GM18499 (cell line): ENCODE results near the gene SPINT1.

Source experiments
- ATAC-seq: cut with Tn5 transposase; IDR thresholded peaks from one replicate; pipeline ENCODE4 v1.9.1; 2021; ENCODE audit warnings: moderate number of reproducible peaks; ENCODE audit not compliant: insufficient read depth, unreplicated experiment

The SPINT1 gene

DNA sequence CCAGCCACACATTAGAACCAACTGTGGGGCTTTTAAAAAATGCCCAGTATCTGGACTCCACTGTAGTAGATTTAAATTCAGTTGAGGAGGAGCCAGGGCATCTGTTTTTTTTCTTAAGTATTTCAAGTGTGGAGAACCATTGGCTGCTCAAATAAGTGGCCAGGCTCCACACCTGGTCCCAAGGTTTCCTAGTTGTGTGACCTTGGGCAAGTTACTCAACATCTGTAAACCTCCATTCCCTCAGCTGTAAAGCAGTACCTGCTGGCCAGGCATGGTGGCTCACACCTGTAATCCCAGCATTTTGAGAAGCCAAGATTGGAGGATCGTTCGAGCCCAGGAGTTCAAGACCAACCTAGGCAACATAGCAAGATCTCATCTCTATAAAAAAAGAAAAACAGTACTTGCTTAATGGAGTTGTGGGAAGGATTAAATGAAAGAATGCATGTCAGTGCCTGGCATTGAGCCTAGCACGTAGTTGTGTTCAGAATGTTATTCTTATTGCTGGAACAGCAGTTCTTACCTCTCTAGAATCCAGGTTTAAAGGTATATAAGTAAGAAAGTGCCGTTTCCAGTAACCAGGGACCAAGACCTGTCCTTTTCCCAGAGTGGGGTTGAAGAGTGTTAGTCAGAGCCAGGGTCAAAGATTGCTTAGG lies 17.3 kb upstream of the SPINT1 start:
- no peak for ATAC-seq

DNA sequence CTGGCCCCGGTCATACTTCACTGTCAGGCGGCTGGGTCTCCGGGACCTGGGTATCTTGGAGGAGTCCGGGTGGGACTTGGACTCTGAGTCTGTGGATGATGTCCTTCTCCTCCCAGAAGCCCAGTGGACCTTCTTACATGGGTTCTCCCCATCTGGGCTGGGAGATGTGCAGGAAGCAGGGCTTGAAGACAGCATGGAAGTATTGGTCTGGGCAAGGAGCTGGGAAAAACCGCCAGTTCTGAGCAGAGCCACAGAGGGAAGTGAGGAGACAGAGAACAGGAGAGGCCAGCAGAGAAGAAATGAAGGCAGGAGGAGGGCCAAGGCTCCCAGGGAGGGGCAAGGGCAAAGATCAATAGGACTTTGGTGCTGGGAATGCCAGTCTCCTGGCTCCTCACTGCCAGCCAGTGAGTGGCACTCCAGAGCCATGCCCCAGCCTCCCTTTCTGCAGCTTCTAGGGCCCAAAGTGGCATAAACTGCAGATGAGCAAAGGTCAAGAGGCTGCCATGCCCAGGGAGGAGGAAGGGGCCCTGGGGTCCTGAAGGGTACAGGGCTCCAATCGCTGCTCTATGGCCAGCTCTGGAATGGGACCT lies 15.3 kb upstream of the SPINT1 start, which contains the start of gene PPP1R14D:
PPP1R14D (minus strand) TSS at position 262 of the 590 bp plus-strand sequence; CDS start at position 195, 67 bp downstream.
- no peak for ATAC-seq

DNA sequence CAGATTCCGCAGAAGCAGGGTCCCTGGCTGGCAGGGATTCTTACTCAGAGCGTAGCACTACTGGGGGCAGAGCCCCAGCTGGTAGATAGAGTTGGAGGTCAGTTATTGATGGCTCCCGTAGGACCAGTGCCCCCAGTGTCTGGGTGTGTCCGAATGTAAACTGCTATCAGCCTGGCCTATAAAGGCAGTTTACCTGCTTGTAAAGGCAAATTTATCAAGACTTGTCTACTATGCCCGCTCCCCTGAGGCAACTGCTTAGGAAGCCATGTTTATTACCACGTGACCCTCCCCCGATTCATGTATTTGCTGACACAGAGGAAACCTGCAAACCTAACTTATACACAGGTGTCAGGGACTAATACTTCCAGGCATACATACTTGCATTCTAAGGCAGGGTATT lies 14.7 kb upstream of the SPINT1 start:
- ATAC-seq: no peak

DNA sequence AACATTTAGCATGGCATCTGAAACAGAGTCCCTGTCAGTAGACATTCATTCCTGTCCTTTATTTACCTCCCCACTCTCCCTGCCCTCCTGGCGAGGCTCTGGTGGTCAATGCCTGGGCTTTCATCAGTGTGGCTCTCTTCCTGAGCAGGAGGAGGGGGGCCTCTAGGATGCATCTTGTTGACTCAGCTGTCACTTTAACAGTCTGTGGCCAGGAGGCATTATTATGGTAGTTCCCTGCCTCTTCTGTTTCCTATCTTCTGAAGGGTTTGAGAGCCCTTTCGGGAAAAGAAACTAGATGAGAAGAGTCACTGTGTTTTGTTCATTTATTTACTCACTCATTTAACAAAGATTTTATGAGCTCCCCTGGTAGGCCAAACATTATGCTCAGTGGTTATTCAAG lies 13.0 kb upstream of the SPINT1 start:
- no peak for ATAC-seq

DNA sequence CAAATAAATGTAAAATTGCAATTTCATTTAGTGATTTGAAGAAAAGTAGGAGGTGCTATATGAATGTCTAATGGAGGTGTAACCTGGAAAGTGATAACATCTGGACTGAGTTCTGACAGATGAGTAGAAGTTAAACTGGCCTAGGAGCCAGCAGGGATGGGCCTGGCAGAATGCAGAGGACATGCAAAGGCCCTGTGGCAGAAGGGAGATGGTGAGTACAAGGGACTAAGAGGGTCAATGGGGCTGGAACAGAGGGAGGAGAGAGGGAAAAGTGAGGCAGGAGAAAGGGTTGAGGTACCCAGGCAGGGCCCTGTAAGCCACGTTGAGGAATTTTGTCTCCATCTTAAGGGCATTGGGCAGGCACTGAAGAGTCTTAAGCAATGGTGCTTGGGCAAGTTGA lies 12.0 kb upstream of the SPINT1 start:
- ATAC-seq: no peak

DNA sequence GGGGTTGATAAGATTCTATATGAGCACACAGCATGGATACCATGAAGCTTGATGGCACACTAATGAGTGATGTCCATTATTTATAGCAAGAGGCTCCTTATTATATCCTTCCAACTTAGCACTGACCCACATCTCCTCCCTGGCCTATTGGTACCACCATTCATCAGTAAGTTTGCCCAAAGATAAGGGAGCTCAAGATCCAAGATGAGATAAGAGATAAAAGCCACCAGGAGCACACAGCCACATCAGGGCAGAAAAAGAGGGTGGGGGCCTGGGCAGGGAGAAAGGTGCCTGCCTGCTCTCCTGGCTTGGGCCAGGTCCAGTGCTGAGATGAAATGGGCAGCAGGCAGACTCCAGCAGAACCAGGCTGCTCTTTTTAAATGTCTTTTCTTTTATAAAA lies 10.9 kb upstream of the SPINT1 start:
- ATAC-seq: no peak

DNA sequence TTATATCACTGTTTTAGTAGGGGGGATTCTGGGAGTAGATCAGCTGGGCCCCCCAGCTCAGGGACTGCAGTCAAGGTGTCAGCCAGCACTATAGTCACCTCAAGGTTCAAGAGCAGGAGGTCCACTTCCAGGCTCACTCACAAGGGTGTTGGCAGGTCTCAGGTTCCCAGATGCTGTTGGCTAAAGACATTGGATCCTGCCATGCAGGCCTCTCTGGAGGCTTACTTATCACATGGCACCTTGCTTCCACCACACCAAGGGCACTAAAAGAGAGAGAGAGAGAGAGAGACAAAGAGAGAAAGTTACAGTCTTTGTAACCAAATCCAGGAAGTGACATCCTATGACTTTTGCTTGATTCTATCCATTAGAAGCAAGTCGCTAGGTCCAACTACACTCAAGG lies 7.8 kb upstream of the SPINT1 start:
- ATAC-seq: no peak

DNA sequence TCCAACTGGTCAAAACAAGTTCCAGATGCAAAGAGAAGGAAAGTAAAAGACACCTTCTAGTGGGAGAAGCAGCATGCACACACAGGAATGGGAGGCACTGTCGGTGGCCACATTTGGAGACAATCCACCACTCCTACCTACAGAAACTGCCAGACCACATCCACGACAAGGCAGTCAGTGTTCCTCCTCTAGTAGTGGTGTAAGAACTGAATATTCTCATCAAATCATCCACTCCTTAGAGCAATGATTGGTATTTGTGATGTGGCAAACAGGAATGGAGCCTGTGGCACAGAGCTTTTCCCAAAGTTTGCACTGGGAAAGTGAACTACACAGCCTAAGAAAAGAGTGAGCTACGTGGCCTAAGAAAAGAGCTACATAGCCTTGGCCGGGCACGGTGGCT lies 5.1 kb upstream of the SPINT1 start:
- no peak for ATAC-seq

DNA sequence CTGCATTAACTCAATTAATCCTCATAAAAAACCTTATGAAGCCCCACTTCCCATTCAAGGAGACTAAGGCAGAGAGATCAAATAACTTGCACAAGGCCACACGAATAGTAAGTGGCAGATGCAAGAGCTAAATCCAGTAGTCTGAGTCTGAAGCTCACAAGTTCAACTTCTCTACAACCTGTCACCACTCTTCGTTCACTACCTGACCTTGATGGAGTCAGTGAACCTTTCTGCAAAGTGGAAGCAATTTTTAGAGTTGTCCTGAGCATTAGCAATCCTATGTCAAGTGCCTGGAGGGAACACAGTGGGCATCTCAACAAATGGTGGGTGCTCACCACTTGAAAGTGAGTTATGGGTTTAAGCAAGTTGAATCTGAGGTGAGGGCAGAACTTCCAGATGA lies 2.1 kb upstream of the SPINT1 start:
- ATAC-seq: no peak

DNA sequence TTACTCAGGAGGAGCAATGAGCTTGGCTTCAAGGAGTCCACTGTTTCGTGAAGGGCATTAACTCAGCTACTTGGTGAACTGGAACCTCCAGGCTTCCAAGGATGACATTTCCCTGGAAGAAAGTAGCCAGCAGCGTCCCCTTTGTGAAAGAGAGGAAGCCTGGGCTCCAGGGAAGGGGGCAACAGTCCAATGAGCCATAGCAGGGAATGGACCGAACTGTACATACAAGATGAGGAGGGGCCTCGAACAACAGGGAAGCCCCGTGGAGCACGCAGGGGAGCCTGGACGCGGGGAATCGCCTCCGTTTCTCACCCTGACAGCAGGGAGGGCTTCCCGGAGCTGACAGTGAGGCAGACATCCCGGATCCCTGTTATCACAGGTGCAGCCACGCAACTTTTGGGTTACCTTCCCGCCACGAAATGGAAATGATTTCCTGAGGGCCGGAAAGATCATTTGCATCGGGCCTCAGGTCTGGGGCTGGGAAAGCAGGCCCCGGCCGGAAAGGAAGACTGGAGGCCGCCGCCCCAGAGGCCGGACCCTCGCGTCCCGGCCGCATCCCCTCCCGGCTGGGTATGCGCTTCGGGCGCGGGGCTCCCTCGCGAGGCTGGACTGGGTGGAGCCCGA lies 475 bp upstream of the SPINT1 start:
- ATAC-seq: no peak

DNA sequence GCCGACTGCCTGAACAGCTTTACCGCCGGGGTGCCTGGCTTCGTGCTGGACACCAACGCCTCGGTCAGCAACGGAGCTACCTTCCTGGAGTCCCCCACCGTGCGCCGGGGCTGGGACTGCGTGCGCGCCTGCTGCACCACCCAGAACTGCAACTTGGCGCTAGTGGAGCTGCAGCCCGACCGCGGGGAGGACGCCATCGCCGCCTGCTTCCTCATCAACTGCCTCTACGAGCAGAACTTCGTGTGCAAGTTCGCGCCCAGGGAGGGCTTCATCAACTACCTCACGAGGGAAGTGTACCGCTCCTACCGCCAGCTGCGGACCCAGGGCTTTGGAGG lies 815 bp downstream of the SPINT1 start:
- no peak for ATAC-seq

DNA sequence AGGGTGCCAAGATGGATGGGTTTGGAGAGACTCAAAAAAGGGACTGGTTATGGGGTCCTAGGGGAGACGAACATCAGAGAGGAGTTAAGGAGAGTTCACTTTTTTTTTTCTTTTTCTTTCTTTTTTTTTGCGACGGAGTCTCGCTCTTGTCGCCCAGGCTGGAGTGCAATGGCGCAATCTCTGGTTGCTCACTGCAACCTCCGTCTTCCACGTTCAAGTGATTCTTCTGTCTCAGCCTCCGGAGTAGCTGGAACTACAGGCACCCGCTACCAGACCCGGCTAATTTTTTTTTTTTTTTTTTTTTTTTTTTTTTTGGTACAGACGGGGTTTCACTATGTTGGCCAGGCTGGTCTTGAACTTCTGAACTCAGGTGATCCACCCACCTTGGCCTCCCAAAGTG lies 1.2 kb downstream of the SPINT1 start:
- no peak for ATAC-seq

DNA sequence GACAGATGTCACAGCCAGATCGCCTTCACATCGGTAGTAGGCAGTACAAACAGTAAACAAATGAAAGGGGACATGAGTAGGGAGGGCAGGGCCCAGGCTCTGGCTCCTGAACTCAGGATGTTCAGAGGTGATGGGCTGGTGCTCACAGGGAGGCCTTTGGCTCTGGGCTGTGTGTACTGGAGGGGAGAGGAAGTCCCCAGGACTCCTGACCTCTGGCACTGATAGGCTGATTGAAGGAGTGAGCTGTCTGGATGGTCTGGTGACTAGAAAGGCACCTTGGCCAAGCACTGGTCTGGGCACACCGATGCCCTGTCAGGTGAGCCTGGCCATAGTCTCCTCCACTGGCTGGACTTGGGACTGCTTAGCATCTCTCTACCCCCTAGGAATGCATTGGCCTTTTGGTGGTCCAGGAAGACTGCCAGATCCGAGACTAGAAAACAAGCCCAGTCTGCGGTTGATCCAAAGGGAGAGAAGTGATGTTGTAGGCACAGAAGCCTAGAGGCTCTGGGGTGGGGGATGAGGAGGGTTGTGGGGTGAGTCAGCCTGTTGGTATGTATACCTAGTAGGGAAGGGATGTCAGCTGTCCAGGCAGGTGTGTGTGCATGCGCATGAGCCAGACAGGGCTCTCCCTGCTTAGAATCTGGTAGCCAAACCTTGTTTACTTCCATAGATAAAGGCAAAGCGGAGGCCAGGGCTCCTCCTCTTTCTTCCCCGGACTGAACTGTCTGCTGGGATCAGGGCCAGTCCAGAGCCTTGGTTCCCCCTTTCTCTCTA lies 1.9 kb downstream of the SPINT1 start:
- ATAC-seq: no peak

DNA sequence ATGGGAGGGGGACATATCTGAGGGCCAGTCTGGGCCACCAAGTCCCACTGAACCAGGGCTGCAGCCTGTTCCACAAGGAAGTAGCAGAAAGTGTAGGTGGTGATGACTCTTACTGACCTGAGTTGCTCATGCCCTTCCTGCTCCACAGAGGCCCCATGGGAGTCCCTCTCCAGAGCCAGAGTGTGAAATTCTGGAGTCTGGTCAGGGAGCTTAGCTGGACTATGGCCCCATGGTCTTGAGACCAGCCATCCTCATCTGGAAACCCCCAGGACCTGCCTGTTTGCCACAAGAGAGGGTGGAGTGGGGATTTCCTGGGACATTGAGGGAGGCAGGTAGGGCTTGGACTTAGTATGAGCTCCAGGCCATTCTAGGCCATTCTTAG lies 3.0 kb downstream of the SPINT1 start:
- no peak for ATAC-seq

DNA sequence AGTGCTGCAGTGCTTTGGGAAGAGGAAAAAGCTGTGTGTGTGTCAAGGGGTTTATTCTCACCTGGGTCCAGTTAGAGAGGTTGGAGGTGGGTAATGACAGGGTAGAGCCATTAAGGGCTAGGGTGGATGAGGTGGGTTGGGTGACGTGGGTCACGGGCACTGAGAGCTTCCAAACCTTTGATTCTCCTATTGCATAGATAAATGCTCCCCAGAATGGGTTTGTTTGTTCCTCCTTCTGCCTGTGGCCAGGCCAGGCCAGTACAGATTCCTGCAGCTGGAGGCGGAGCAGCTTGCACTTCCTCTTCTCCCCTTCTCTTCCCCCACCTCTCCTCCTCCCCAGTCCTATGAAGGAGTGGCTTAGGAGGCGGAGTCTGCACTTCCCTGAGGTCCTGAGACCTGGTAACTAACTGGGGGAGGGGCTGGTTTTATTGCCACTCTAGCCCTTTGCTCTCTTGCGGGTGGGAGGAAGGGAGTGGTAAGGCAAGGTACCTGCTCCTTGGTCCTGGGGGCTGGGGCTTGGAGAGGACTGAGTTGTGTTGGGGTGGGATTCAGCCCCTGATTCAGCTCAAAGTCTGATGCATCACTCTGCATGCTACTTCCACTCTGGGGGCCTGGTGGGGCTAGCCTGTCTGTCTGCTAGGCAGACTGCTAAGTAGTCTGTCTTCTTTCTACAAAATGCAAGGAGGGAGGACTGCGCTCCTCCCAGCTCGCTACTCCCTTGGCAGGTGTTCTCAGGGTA lies 3.5 kb downstream of the SPINT1 start:
- no peak for ATAC-seq

DNA sequence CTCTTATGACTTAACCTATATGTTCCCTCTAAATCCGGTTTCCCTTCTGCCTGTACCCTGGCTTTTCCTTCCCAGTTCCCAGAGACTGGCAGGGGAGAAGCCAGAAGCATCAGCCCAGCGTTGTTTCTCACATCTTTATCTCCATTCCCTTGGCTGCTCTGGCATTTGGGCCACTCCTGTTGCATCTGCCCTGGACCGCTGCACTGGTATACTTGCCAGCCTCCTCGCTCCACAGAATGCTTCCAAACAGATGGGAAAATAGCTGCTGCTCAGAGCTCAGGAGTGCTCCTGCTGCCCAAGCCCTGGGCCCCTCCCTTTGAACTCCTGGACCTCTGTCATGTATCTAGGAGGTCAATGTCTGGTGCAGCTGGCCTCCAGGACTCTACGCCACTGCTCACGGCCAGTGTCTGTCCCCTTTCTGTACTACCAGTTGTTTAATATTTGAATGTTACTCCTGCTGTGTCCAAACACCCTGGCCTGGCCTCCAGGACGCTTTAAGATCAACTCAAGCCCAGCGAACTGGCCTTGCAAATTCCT lies 6.8 kb downstream of the SPINT1 start:
- no peak for ATAC-seq

DNA sequence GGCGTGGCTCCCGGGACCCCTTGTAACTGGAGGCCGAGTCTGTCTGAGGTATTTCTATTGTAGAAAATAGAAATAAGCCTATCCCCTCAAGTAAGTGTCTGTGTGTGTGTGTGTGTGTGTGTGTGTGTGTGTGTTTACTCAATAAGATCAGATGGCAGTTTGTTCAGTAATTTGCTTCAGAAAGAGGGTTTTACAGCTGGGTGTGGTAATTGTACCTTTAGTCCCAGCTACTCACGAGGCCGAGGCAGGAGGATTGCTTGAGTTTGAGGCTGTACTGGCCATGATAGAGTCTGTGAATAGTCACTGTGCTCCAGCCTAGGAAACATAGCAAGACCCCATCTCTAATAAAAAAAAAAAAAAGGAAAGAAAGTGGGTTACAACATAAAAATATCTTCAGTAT lies 8.7 kb downstream of the SPINT1 start:
- no peak for ATAC-seq

DNA sequence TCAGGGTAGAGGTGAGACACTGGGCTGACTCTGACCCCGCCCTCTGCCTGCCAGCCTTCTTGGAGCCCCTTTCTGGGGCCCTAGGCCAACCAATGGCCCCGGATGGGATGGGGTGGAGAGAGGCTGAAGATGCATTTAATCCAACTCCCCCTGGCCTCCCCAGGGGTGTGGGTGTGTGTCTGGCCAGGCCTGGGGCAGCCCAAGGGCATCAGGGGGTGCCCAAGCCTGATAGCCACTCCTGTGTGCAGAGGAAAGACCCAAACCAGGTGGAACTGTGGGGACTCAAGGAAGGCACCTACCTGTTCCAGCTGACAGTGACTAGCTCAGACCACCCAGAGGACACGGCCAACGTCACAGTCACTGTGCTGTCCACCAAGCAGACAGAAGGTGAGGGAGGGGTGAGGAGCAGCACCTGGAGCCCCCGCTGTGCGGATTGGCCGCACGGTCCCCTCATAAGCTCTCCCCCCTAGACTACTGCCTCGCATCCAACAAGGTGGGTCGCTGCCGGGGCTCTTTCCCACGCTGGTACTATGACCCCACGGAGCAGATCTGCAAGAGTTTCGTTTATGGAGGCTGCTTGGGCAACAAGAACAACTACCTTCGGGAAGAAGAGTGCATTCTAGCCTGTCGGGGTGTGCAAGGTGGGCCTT lies 9.5 kb downstream of the SPINT1 start:
- no peak for ATAC-seq

DNA sequence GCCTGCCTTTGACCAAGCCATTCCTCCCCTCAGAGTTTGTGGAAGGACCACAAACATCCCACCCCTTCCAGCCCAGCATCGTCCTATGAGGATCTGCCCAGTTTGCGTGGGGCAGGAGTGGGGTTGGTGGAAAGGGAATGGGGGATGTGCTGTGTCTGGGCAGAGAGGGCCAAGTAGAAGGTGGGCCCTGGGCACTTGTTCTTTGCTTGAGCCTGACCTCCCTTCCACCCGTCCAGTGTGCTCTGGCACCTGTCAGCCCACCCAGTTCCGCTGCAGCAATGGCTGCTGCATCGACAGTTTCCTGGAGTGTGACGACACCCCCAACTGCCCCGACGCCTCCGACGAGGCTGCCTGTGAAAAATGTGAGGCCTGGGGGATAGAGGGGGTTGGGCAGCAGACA lies 10.3 kb downstream of the SPINT1 start:
- no peak for ATAC-seq

DNA sequence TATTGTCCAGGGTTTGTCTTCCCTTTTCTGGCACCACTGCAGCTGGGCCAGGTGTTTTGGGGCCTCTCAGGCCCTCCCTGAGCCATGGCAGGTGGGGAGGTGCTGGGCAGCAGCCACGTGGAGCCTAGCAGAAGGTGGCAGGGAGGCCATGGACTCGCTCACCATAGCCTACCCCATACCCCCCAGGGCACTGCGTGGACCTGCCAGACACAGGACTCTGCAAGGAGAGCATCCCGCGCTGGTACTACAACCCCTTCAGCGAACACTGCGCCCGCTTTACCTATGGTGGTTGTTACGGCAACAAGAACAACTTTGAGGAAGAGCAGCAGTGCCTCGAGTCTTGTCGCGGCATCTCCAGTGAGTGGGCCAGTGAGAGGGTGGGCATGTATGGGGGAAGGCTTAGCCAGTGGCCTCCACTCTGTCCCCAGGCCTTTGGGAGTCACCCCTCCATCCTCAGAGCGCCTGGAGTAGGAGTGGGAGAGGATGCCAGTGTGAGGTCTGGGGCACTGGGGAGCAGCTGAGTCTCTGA lies 11.9 kb downstream of the SPINT1 start:
- ATAC-seq: no peak
